CD14-positive monocyte (primary cell): ENCODE measurements around the gene ACHE. TPM values are rescaled to one million over a fixed set of nuclear protein-coding genes. Genes with fewer than 3 reads are reported as not detected.
A peak's percentile ranks its signal among the peaks of the same experiment; 100 is the strongest.

ENCODE experiments used
- DNase-seq, 3 donors: peaks; one replicate each; pipeline ENCODE4 v3.0.0-alpha.2; 2011 to 2022
- H2AFZ ChIP-seq: 2 replicates; pipeline ENCODE4 v1.6.0; 2012; ENCODE audit warnings: mild to moderate bottlenecking, low read depth, low read length, inconsistent platforms; ENCODE audit not compliant: insufficient read depth, poor library complexity, severe bottlenecking
- H3K27ac ChIP-seq, 2 donors: 1 replicate in 1 of 2; 2 replicates in 1 of 2; pipeline ENCODE4 v1.5.1; 2012 to 2013; ENCODE audit warnings: low read length in 2 of 2, control low read depth in 1 of 2, inconsistent platforms in 1 of 2, low read depth in 1 of 2, mild to moderate bottlenecking in 1 of 2
- H3K27me3 ChIP-seq, 2 donors: one replicate each; pipeline versions ENCODE4 v1.6.0 to v1.6.1; 2011 to 2013; ENCODE audit warnings: low read length in 2 of 2; ENCODE audit not compliant: control insufficient read depth in 2 of 2, insufficient read depth in 2 of 2
- H3K36me3 ChIP-seq, 2 donors: replicated peaks in 1 of 2; 1 replicate in 1 of 2; 2 replicates in 1 of 2; pipeline versions ENCODE4 v1.5.1 to v1.6.1; 2012 to 2013; ENCODE audit warnings: low read length in 2 of 2, control low read depth in 1 of 2, inconsistent platforms in 1 of 2, mild to moderate bottlenecking in 1 of 2; ENCODE audit not compliant: insufficient read depth in 2 of 2, control insufficient read depth in 1 of 2
- H3K4me1 ChIP-seq, 2 donors: 1 replicate in 1 of 2; 2 replicates in 1 of 2; pipeline versions ENCODE4 v1.5.1 to v1.6.1; 2012 to 2013; ENCODE audit warnings: low read length in 2 of 2, control low read depth in 1 of 2, inconsistent platforms in 1 of 2, mild to moderate bottlenecking in 1 of 2, moderate library complexity in 1 of 2; ENCODE audit not compliant: insufficient read depth in 2 of 2, control insufficient read depth in 1 of 2
- H3K4me2 ChIP-seq: replicated peaks from 2 replicates; pipeline ENCODE3; 2012; ENCODE audit warnings: low read length, moderate library complexity, mild to moderate bottlenecking; ENCODE audit not compliant: poor library complexity, severe bottlenecking; ENCODE audit errors: extremely low read depth
- H3K4me3 ChIP-seq, 3 experiments: fragments of 200-600 bp in 1 of 3; sonication (generic) in 1 of 3; replicated peaks in 1 of 3; 1 replicate in 2 of 3; 2 replicates in 1 of 3; pipeline ENCODE4 v1.5.1; 2011 to 2013; ENCODE audit warnings: low read length in 3 of 3, mild to moderate bottlenecking in 3 of 3, control low read depth in 2 of 3, low read depth in 2 of 3, inconsistent platforms in 1 of 3, moderate library complexity in 1 of 3
- H3K79me2 ChIP-seq: 2 replicates; pipeline ENCODE4 v1.6.0; 2012; ENCODE audit warnings: mild to moderate bottlenecking, control low read depth, inconsistent platforms, low read length, moderate library complexity; ENCODE audit not compliant: insufficient read depth
- H3K9ac ChIP-seq: 2 replicates; pipeline ENCODE4 v1.6.0; 2017; ENCODE audit warnings: low read length, mild to moderate bottlenecking; ENCODE audit not compliant: insufficient read depth, poor library complexity, severe bottlenecking
- H3K9me3 ChIP-seq, 2 donors: replicated peaks in 1 of 2; 1 replicate in 1 of 2; 2 replicates in 1 of 2; pipeline versions ENCODE4 v1.5.1 to v1.6.1; 2012 to 2013; ENCODE audit warnings: low read length in 2 of 2, control low read depth in 1 of 2; ENCODE audit not compliant: control insufficient read depth in 1 of 2, insufficient read depth in 1 of 2
- H4K20me1 ChIP-seq: 2 replicates; pipeline ENCODE4 v1.6.0; 2012; ENCODE audit warnings: mild to moderate bottlenecking, low read length, control low read depth, moderate library complexity; ENCODE audit not compliant: insufficient read depth
- H3K27ac Mint-ChIP-seq, 7 donors: one replicate each; pipeline ENCODE4 v1.8.0; 2020; ENCODE audit warnings: mild to moderate bottlenecking in 7 of 7, mixed read lengths in 7 of 7, moderate library complexity in 6 of 7, inconsistent platforms in 2 of 7
- H3K27me3 Mint-ChIP-seq, 3 donors: one replicate each; pipeline ENCODE4 v1.8.0; 2021 to 2022; ENCODE audit warnings: low read depth in 3 of 3, mild to moderate bottlenecking in 3 of 3, mixed read lengths in 3 of 3, moderate library complexity in 3 of 3, inconsistent platforms in 1 of 3
- H3K36me3 Mint-ChIP-seq, 2 donors: one replicate each; pipeline ENCODE4 v1.8.0; 2020; ENCODE audit warnings: mixed read lengths in 2 of 2, inconsistent platforms in 1 of 2, mild to moderate bottlenecking in 1 of 2
- H3K4me1 Mint-ChIP-seq: one replicate; pipeline ENCODE4 v1.8.0; 2020; ENCODE audit warnings: mild to moderate bottlenecking, mixed read lengths
- H3K4me3 Mint-ChIP-seq, 2 donors: one replicate each; pipeline ENCODE4 v1.8.0; 2020; ENCODE audit warnings: mild to moderate bottlenecking in 2 of 2, mixed read lengths in 2 of 2, moderate library complexity in 1 of 2
- H3K9me3 Mint-ChIP-seq, 7 donors: one replicate each; pipeline ENCODE4 v1.8.0; 2020 to 2022; ENCODE audit warnings: mixed read lengths in 7 of 7, mild to moderate bottlenecking in 6 of 7, moderate library complexity in 6 of 7, inconsistent platforms in 2 of 7
- CTCF ChIP-seq: fragments of 200-600 bp; IDR thresholded peaks from one replicate; pipeline ENCODE4 v1.8.0; 2022; ENCODE audit warnings: antibody characterized with exemption, mild to moderate bottlenecking
- WGBS: methylation state at CpG from one replicate; pipeline ENCODE4 v1.1.5; 2013; ENCODE audit warnings: missing lambda C conversion rate; ENCODE audit not compliant: insufficient coverage; 5-methylcytosine and 5-hydroxymethylcytosine counted together
- intact Hi-C, 2 donors: fragments of 100-400 bp; cut with micrococcal nuclease; formaldehyde crosslinking; loops; one replicate each; pipeline versions ENCODE4 v1.15.0 to v1.15.1; 2023
- polyA plus RNA-seq, 3 donors: library from polyadenylated mRNA; depleted of rRNA in 1 of 3; unstranded in 2 of 3; stranded (reverse) in 1 of 3; fragments of 300-500 nt in 2 of 3; fragments of >200 nt in 1 of 3; fragmentation: Illumina TruSeq in 2 of 3; gene quantifications; 1 replicate in 2 of 3; 2 replicates in 1 of 3; pipeline ENCODE4 v1.2.3, GENCODE V29; 2012 to 2021

ACHE gene
- polyA plus RNA-seq, 3 donors, result 0.19 TPM; not detected in 2

DNA sequence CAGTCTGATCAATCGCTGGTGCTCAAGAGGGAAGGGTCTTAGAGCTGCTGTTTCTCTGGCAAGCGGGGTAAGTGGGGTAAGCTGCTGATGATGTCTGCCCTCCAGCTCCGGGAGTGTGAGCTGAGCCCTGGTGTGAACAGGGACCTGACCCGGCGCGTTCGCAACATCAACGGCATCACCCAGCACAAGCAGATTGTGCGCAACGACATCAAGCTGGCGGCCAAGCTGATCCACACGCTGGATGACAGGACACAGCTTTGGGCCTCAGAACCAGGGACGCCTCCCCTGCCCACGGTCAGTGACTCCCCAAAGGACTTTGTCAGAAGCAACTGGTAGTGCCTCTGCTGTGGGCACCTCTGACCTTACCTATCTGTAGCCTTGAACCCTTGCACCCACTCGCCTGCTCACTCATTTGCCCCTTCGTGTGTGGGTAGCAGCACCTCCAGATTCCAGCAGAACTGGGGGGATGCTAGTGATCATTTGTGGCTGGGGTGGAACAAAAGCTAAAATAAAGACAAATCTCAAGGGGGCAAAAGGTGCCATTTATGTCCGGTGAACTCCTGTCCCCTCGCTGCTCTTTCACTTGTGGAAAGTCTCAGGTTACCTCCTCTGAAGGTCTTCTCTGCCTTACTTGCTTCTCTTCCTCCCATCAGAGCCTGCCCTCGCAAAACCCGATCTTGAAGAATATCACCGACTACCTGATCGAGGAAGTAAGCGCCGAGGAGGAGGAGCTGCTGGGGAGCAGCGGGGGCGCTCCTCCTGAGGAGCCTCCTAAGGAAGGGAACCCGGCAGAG, 9.3 kb downstream of the ACHE start:
- Mint-ChIP-seq H3K4me3 (peak overlapping the region in 1 of 2 donors; percentile 81), H3K36me3 (peaks cover 71 to 74% of the 10 kb centered on the region in 2 donors), H3K9me3 (peaks cover 0 to 4% (median 3%) of the 10 kb centered on the region in 7 donors), H3K4me1 (peaks cover 53% of the 10 kb centered on the region), H3K27me3 (peaks cover 12 to 24% (median 16%) of the 10 kb centered on the region in 3 donors), H3K27ac (peak overlapping the region in 4 of 7 donors; percentile 79 to 93 (median 92))
- Histone ChIP-seq H3K4me3 (peak overlapping the region in 1 of 3 experiments; percentile 81), H3K36me3 (peaks cover 51 to 63% of the 10 kb centered on the region in 2 donors), H2AFZ (no peak overlapping the region), H3K27ac (peak overlapping the region in 1 of 2 donors; percentile 68), H4K20me1 (peaks cover 50% of the 10 kb centered on the region), H3K79me2 (peaks cover 19% of the 10 kb centered on the region), H3K9me3 (no peaks in the 10 kb centered on the region), H3K9ac (no peak overlapping the region), H3K4me1 (peaks cover 49 to 59% of the 10 kb centered on the region in 2 donors), H3K4me2 (peak overlapping the region; percentile 97), H3K27me3 (peaks cover 8 to 11% of the 10 kb centered on the region in 2 donors)
- TF ChIP-seq CTCF, result no peak
- intact Hi-C loops, result loop anchor here in 1 of 2 donors (5.0 kb wide), 1 partner anchor 274 kb away; the partner anchor contains the start of gene MOSPD3
- WGBS, result 95% methylated on average over 23 of the region's 27 CpGs
- DNase-seq, result no peak

DNA sequence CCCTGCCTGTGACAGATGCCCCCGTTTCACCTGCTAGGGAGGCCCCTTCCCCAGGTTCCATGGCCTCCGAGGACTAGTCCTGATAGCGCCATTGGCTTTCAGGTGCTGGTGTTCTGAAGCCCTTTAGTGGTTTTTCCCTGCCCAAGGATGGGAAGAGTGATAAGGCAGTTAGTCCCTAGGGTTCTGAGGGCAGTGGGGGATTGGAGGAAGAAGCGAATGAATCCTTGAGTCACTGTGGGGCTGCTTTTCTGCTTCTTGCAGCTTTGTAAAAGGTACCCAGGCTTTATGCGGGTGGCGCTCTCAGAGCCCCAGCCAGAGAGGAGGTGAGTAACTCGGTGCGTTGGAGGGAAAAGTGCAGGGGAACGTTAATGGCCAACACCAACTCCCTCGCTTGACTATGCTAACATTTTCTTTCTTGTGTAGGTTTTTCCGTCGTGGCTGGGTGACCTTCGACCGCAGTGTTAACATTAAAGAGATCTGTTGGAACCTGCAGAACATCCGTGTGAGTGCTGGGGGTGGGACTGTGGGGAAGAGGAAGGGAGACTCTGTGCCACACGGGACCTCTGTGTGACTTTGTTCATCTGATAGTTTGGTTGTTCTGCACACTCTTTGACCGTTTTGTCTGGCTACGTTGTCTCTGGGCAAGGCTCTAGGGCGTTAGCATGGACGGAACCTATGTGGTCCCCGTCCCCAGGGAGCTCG, 10.1 kb downstream of the ACHE start:
- no peak overlapping the region for H3K4me3 Mint-ChIP-seq
- no peak for DNase-seq
- H3K4me2 ChIP-seq, result no peak overlapping the region
- peaks cover 57 to 70% of the 10 kb centered on the region in 2 donors for H3K36me3 ChIP-seq
- H3K27me3 ChIP-seq, result peaks cover under 1 to 3% of the 10 kb centered on the region in 2 donors
- peaks cover 27% of the 10 kb centered on the region for H3K79me2 ChIP-seq
- no peak overlapping the region for H3K27ac ChIP-seq
- H3K9ac ChIP-seq, result no peak overlapping the region
- TF ChIP-seq CTCF, result no peak
- H3K9me3 Mint-ChIP-seq, result peaks cover 0 to 3% (median under 1%) of the 10 kb centered on the region in 7 donors
- H3K36me3 Mint-ChIP-seq, result peaks cover 76 to 81% of the 10 kb centered on the region in 2 donors
- H3K4me1 Mint-ChIP-seq, result peaks cover 47% of the 10 kb centered on the region
- H3K9me3 ChIP-seq, result no peaks in the 10 kb centered on the region
- no peak overlapping the region for H2AFZ ChIP-seq
- intact Hi-C loops, result loop anchor here in 1 of 2 donors (5.0 kb wide), 1 partner anchor 273 kb away; the partner anchor contains the start of gene MOSPD3
- H3K4me3 ChIP-seq, result no peak overlapping the region
- H4K20me1 ChIP-seq, result peaks cover 57% of the 10 kb centered on the region
- H3K4me1 ChIP-seq, result peaks cover 42 to 52% of the 10 kb centered on the region in 2 donors
- H3K27me3 Mint-ChIP-seq, result peaks cover 7 to 16% (median 9%) of the 10 kb centered on the region in 3 donors
- 97% methylated on average over 18 of the region's 22 CpGs for WGBS
- peak overlapping the region in 3 of 7 donors; percentile 31 to 81 (median 79) for H3K27ac Mint-ChIP-seq
